Liver (tissue), 3 donors: ENCODE data around the gene HSPA2.

Source experiments
- TAF1 ChIP-seq: conservative IDR thresholded peaks from 2 replicates; pipeline ENCODE4 v1.6.1; 2016; ENCODE audit warnings: antibody characterized with exemption, mild to moderate bottlenecking
- TF ChIP-seq, protein P1 (sequence below): fragments of 150-350 bp; IDR thresholded peaks from 2 replicates; pipeline ENCODE4 v1.5.1; 2017; ENCODE audit warnings: improper control_type of control experiment, low read depth, low read length; ENCODE audit not compliant: missing input control
- donor health status: healthy.
- donor health status: healthy.

DNA sequence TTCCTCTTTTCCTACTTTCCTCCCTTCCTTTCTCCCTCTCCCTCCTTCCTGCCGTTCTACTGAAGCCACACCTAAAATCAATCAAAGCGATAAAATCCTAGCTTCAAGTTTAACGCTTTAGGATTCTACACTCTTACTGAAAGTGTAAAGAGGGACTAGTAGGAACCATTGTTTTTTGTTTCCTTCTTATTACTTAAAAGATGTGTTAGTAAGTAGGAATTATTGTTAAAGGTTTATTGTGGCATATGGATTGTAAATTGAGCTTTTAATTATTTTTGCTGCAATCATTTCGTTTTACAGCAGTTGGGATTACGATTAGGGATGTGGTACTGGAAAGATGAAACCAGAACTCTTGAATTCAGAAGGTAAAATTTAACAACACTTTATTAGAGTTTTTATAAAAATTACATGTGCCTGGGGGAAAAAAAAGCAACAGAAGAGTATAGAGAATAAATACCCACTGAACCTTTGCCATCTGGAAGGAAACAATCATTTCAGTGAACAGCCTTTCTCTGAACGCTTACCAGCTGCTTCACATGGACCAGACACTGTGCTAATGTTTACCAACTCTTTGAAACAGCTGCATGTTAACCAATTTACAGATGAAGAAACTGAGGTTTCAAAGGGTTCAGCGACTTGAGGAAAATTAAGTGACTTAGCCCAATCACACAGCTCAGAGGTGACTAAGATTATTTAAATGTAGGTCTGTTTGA lies 10.2 kb downstream of the HSPA2 start:
- TF ChIP-seq, protein P1, sequence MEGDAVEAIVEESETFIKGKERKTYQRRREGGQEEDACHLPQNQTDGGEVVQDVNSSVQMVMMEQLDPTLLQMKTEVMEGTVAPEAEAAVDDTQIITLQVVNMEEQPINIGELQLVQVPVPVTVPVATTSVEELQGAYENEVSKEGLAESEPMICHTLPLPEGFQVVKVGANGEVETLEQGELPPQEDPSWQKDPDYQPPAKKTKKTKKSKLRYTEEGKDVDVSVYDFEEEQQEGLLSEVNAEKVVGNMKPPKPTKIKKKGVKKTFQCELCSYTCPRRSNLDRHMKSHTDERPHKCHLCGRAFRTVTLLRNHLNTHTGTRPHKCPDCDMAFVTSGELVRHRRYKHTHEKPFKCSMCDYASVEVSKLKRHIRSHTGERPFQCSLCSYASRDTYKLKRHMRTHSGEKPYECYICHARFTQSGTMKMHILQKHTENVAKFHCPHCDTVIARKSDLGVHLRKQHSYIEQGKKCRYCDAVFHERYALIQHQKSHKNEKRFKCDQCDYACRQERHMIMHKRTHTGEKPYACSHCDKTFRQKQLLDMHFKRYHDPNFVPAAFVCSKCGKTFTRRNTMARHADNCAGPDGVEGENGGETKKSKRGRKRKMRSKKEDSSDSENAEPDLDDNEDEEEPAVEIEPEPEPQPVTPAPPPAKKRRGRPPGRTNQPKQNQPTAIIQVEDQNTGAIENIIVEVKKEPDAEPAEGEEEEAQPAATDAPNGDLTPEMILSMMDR, result no peak
- no peak for TF ChIP-seq TAF1
